Middle frontal gyrus (tissue), 1 donor: ENCODE measurements around the gene LRRC43.

ENCODE experiments used
- DNase-seq: peaks from one replicate; pipeline ENCODE4 v3.0.0-alpha.2; 2015; ENCODE audit warnings: low spot score; ENCODE audit errors: extremely low spot score

The LRRC43 gene

GRCh38 chr12:122225683-122226365 is 42.9 kb downstream of the LRRC43 start, which contains the start of gene DIABLO:
Gene DIABLO (minus strand): TSS chr12:122226052. CDS start chr12:122226014, 38 bp downstream.
- DNase-seq: peak; percentile 100

- DNase-seq: no peak
These were observed 43.6 kb downstream of the LRRC43 start for GRCh38 chr12:122226366-122227125.

GRCh38 chr12:122227341-122227740 is 44.4 kb downstream of the LRRC43 start:
- no peak for DNase-seq

- DNase-seq: no peak
These were observed 45.2 kb downstream of the LRRC43 start for GRCh38 chr12:122228092-122228491.

GRCh38 chr12:122230798-122231197 is 47.9 kb downstream of the LRRC43 start:
- no peak for DNase-seq

GRCh38 chr12:122232691-122233090 is 49.8 kb downstream of the LRRC43 start:
- DNase-seq: no peak

GRCh38 chr12:122235741-122236140 is 52.8 kb downstream of the LRRC43 start:
- no peak for DNase-seq

GRCh38 chr12:122238861-122239260 is 55.9 kb downstream of the LRRC43 start:
- no peak for DNase-seq

- DNase-seq: no peak
These were observed 61.0 kb downstream of the LRRC43 start for GRCh38 chr12:122243965-122244364.

- DNase-seq: no peak
These were observed 61.8 kb downstream of the LRRC43 start for GRCh38 chr12:122244565-122245371.

GRCh38 chr12:122245553-122245952 is 62.6 kb downstream of the LRRC43 start:
- DNase-seq: no peak

GRCh38 chr12:122250047-122250446 is 67.1 kb downstream of the LRRC43 start:
- no peak for DNase-seq

- no peak for DNase-seq
These were observed 67.6 kb downstream of the LRRC43 start for GRCh38 chr12:122250536-122250935.
